WERI-Rb-1 (cell line): Measurements from ENCODE around the gene CCNB3.

Source experiments
- DNase-seq: peaks from one replicate; pipeline ENCODE4 v3.0.0-alpha.2; 2020
- H3K27ac ChIP-seq: fragments of 250-450 bp; sonication (Bioruptor Pico); 2 replicates; pipeline ENCODE4 v1.5.1; 2020; ENCODE audit warnings: mild to moderate bottlenecking, moderate library complexity
- H3K27me3 ChIP-seq: fragments of 250-450 bp; sonication (Bioruptor Pico); 2 replicates; pipeline ENCODE4 v1.5.1; 2021; ENCODE audit warnings: mild to moderate bottlenecking, low read depth, moderate library complexity; ENCODE audit not compliant: insufficient read depth, severe bottlenecking
- H3K36me3 ChIP-seq: fragments of 250-450 bp; sonication (Bioruptor Pico); 2 replicates; pipeline ENCODE4 v1.5.1; 2020; ENCODE audit warnings: mild to moderate bottlenecking, moderate library complexity
- H3K4me3 ChIP-seq: 2 replicates; pipeline ENCODE4 v1.5.1; 2011; ENCODE audit warnings: low read depth, mild to moderate bottlenecking, control low read depth, low read length
- H3K9me3 ChIP-seq: fragments of 250-450 bp; sonication (Bioruptor Pico); 2 replicates; pipeline ENCODE4 v1.5.1; 2021; ENCODE audit warnings: mild to moderate bottlenecking, moderate library complexity; ENCODE audit not compliant: severe bottlenecking
- CTCF ChIP-seq: IDR thresholded peaks from 2 replicates; pipeline ENCODE4 v1.5.1; 2011; ENCODE audit warnings: low read depth, mild to moderate bottlenecking, control low read depth, inconsistent platforms, low read length

CCNB3 gene

GRCh38 chrX:50204364-50204899, at the start of gene CCNB3:
TSS of gene CCNB3 (plus strand) at chrX:50204765. CDS start at chrX:50285164, 80,399 bp downstream.
- H3K36me3 ChIP-seq = no peaks in the 10 kb centered on the region
- peak within 1 kb of the TSS; percentile 23 for H3K4me3 ChIP-seq
- peaks cover 33% of the 10 kb centered on the region for H3K27me3 ChIP-seq
- peak; percentile 60 for TF ChIP-seq CTCF
- H3K9me3 ChIP-seq = no peaks in the 10 kb centered on the region
- no peak within 1 kb of the TSS for H3K27ac ChIP-seq
- DNase-seq = peak; percentile 49

GRCh38 chrX:50157545-50158135, 46.9 kb upstream of the CCNB3 start:
- DNase-seq = no peak
- peaks cover 35% of the 10 kb centered on the region for H3K27me3 ChIP-seq

GRCh38 chrX:50158593-50158992, 46.0 kb upstream of the CCNB3 start:
- Histone ChIP-seq H3K4me3 (no peak overlapping the region), H3K9me3 (no peaks in the 10 kb centered on the region), H3K36me3 (no peaks in the 10 kb centered on the region), H3K27me3 (peaks cover 33% of the 10 kb centered on the region), H3K27ac (no peak overlapping the region)
- no peak for TF ChIP-seq CTCF
- no peak for DNase-seq

More at GRCh38 chrX:50157545-50158135, 46.9 kb upstream of the CCNB3 start:
- H3K27ac ChIP-seq = no peak overlapping the region
- H3K4me3 ChIP-seq = no peak overlapping the region
- H3K36me3 ChIP-seq = no peaks in the 10 kb centered on the region
- no peaks in the 10 kb centered on the region for H3K9me3 ChIP-seq
- TF ChIP-seq CTCF = no peak

- Histone ChIP-seq H3K9me3 (no peaks in the 10 kb centered on the region), H3K36me3 (no peaks in the 10 kb centered on the region), H3K27ac (no peak overlapping the region), H3K4me3 (no peak overlapping the region), H3K27me3 (peaks cover 43% of the 10 kb centered on the region)
- no peak for DNase-seq
- no peak for TF ChIP-seq CTCF
Measured at GRCh38 chrX:50161127-50161526, 43.4 kb upstream of the CCNB3 start.

- Histone ChIP-seq H3K27ac (no peak overlapping the region), H3K36me3 (no peaks in the 10 kb centered on the region), H3K4me3 (no peak overlapping the region), H3K9me3 (no peaks in the 10 kb centered on the region), H3K27me3 (peaks cover 52% of the 10 kb centered on the region)
- no peak for DNase-seq
- TF ChIP-seq CTCF = no peak
Measured at GRCh38 chrX:50165727-50166126, 38.8 kb upstream of the CCNB3 start.

- TF ChIP-seq CTCF = no peak
- H3K27ac ChIP-seq = no peak overlapping the region
- peaks cover 50% of the 10 kb centered on the region for H3K27me3 ChIP-seq
- no peaks in the 10 kb centered on the region for H3K36me3 ChIP-seq
- no peak overlapping the region for H3K4me3 ChIP-seq
- DNase-seq = no peak
- no peaks in the 10 kb centered on the region for H3K9me3 ChIP-seq
Measured at GRCh38 chrX:50167366-50167765, 37.2 kb upstream of the CCNB3 start.
